Activated B cell treated with CpG ODN at 0.5 μM for 24 hours (primary cell): ENCODE data around the gene CMIP. TPM values are rescaled to one million over a fixed set of nuclear protein-coding genes. Genes with fewer than 3 reads are reported as not detected.

Source experiments
- ATAC-seq: fragments of 200-7000 bp; cut with Tn5 transposase; one replicate; pipeline ENCODE4 v1.10.0; 2021; ENCODE audit warnings: low read depth, mild to moderate bottlenecking, moderate library complexity
- CTCF ChIA-PET: fragments of 350-600 bp; sonication (Branson Sonifier 250); formaldehyde crosslinking; loops from one replicate; lab custom pipeline; 2021; ENCODE audit warnings: antibody characterized with exemption; lab: Charles Lee
- POLR2A ChIA-PET: fragments of 350-600 bp; sonication (Branson Sonifier 250); formaldehyde crosslinking; loops from one replicate; lab custom pipeline; 2021; ENCODE audit warnings: antibody characterized with exemption; lab: Charles Lee
- DNase-seq: peaks from one replicate; pipeline ENCODE4 v3.0.0; 2022
- H3K27ac Mint-ChIP-seq: one replicate; pipeline ENCODE4 v1.8.0; 2020; ENCODE audit warnings: mixed read lengths
- H3K27me3 Mint-ChIP-seq: one replicate; pipeline ENCODE4 v1.8.0; 2021; ENCODE audit warnings: mixed read lengths
- H3K36me3 Mint-ChIP-seq: one replicate; pipeline ENCODE4 v1.8.0; 2021; ENCODE audit warnings: low read depth, mixed read lengths
- H3K4me1 Mint-ChIP-seq: one replicate; pipeline ENCODE4 v1.8.0; 2021; ENCODE audit warnings: mixed read lengths
- H3K4me3 Mint-ChIP-seq: one replicate; pipeline ENCODE4 v1.8.0; 2020; ENCODE audit warnings: mild to moderate bottlenecking, mixed read lengths
- H3K9me3 Mint-ChIP-seq: one replicate; pipeline ENCODE4 v1.8.0; 2020; ENCODE audit warnings: mixed read lengths
- intact Hi-C: fragments of 100-400 bp; cut with micrococcal nuclease; formaldehyde crosslinking; loops from one replicate; pipeline ENCODE4 v1.15.1; 2024
- total RNA-seq: library from RNA; stranded (reverse); gene quantifications from 2 replicates; pipeline ENCODE4 v1.2.3, GENCODE V29; 2022
- TF ChIP-seq, protein P1 (sequence below): fragments of 200-600 bp; IDR thresholded peaks from one replicate; pipeline ENCODE4 v1.8.0; 2022; ENCODE audit warnings: antibody characterized with exemption, mild to moderate bottlenecking

The CMIP gene
- total RNA-seq, 1 donor from 2014 or later, result 76.3 TPM

DNA sequence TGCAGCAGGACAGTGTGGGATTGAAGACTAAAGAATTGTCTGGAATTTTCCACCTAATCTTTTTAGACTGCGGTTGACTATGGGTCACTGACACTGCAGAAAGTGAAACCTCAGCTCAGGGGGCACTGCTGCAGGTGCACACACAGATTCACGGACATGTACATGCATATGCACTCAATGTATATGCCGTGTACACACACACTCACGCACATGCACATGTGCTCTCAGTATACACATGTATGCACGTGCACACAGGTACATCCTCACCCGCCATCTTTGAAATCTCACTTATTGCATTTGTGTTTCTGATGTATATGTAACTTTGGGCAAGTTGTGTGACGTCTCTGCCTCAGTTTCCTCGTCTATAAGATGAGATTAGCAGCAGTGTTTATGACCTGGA is 27.3 kb downstream of the CMIP start:
- Mint-ChIP-seq H3K4me3 (no peak overlapping the region), H3K27ac (no peak overlapping the region), H3K9me3 (no peaks in the 10 kb centered on the region), H3K4me1 (peaks cover 88% of the 10 kb centered on the region), H3K27me3 (no peaks in the 10 kb centered on the region), H3K36me3 (peaks cover 28% of the 10 kb centered on the region)
- POLR2A ChIA-PET, result interaction anchor here (1.2 kb wide), 1 partner anchor 14 kb away, joined by 3 read pairs; no protein-coding TSS in a partner anchor
- DNase-seq (no peak), ATAC-seq (no peak)
- CTCF ChIA-PET, result no interaction called here
- intact Hi-C loops, result no loop called here
- TF ChIP-seq, protein P1, sequence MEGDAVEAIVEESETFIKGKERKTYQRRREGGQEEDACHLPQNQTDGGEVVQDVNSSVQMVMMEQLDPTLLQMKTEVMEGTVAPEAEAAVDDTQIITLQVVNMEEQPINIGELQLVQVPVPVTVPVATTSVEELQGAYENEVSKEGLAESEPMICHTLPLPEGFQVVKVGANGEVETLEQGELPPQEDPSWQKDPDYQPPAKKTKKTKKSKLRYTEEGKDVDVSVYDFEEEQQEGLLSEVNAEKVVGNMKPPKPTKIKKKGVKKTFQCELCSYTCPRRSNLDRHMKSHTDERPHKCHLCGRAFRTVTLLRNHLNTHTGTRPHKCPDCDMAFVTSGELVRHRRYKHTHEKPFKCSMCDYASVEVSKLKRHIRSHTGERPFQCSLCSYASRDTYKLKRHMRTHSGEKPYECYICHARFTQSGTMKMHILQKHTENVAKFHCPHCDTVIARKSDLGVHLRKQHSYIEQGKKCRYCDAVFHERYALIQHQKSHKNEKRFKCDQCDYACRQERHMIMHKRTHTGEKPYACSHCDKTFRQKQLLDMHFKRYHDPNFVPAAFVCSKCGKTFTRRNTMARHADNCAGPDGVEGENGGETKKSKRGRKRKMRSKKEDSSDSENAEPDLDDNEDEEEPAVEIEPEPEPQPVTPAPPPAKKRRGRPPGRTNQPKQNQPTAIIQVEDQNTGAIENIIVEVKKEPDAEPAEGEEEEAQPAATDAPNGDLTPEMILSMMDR, result no peak

- Mint-ChIP-seq H3K27me3 (no peaks in the 10 kb centered on the region), H3K4me1 (peaks cover 90% of the 10 kb centered on the region), H3K27ac (no peak overlapping the region), H3K9me3 (no peaks in the 10 kb centered on the region), H3K36me3 (peaks cover 30% of the 10 kb centered on the region), H3K4me3 (no peak overlapping the region)
- DNase-seq, result no peak
- ATAC-seq, result no peak
- intact Hi-C loops, result no loop called here
- CTCF ChIA-PET, result no interaction called here
- POLR2A ChIA-PET, result interaction anchor here (1.2 kb wide), 1 partner anchor 13 kb away, joined by 3 read pairs; no protein-coding TSS in a partner anchor
- TF ChIP-seq, protein P1, result no peak
Measured at GRCh38 chr16:81472391-81472790, 27.8 kb downstream of the CMIP start.

- ChIA-PET CTCF (no interaction called here), POLR2A (interaction anchor here (0.7 to 1.2 kb wide), 3 partner anchors 12 to 30 kb away, joined by 3 read pairs; no protein-coding TSS in a partner anchor)
- Mint-ChIP-seq H3K4me3 (no peak overlapping the region), H3K4me1 (peaks cover 93% of the 10 kb centered on the region), H3K9me3 (no peaks in the 10 kb centered on the region), H3K36me3 (peaks cover 30% of the 10 kb centered on the region), H3K27ac (no peak overlapping the region), H3K27me3 (no peaks in the 10 kb centered on the region)
- no peak for DNase-seq
- intact Hi-C loops, result no loop called here
- TF ChIP-seq, protein P1, result no peak
- no peak for ATAC-seq
Measured at GRCh38 chr16:81473066-81473488, 28.5 kb downstream of the CMIP start.

DNA sequence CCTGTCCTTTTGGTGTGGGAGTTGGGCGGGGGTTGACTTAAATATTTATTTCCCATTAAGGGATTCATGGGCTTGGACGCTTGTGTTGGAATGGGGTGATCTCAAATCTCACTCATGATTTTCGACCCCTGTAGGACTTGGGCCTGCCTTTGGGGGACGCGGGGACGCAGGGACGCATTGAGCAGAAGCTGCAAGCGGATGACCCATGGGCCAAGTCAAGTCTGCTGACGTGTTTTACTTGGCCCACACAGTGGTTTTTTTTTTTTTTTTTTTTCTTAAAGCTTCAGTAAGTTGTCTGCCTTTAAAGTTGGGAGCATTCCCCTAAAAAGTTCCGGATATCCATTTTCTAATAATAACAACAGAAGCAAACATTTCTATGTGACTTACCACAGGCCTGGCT is 28.9 kb downstream of the CMIP start:
- H3K4me3 Mint-ChIP-seq, result no peak overlapping the region
- no peak overlapping the region for H3K27ac Mint-ChIP-seq
- H3K9me3 Mint-ChIP-seq, result no peaks in the 10 kb centered on the region
- H3K27me3 Mint-ChIP-seq, result no peaks in the 10 kb centered on the region
- TF ChIP-seq, protein P1, result no peak
- ATAC-seq (no peak), DNase-seq (no peak)
- ChIA-PET CTCF (no interaction called here), POLR2A (interaction anchor here (0.6 to 0.8 kb wide), 3 partner anchors 28 to 43 kb away, joined by 3 read pairs; no protein-coding TSS in a partner anchor)
- peaks cover 93% of the 10 kb centered on the region for H3K4me1 Mint-ChIP-seq
- intact Hi-C loops, result no loop called here
- peaks cover 30% of the 10 kb centered on the region for H3K36me3 Mint-ChIP-seq

GRCh38 chr16:81473969-81474959 is 29.7 kb downstream of the CMIP start:
- DNase-seq (no peak), ATAC-seq (no peak)
- H3K9me3 Mint-ChIP-seq, result no peaks in the 10 kb centered on the region
- intact Hi-C loops, result no loop called here
- no peaks in the 10 kb centered on the region for H3K27me3 Mint-ChIP-seq
- TF ChIP-seq, protein P1, result no peak
- H3K27ac Mint-ChIP-seq, result no peak overlapping the region
- no peak overlapping the region for H3K4me3 Mint-ChIP-seq
- ChIA-PET POLR2A (interaction anchor here (0.6 to 0.8 kb wide), 3 partner anchors 27 to 44 kb away, joined by 3 read pairs; no protein-coding TSS in a partner anchor), CTCF (no interaction called here)
- H3K36me3 Mint-ChIP-seq, result peaks cover 30% of the 10 kb centered on the region
- H3K4me1 Mint-ChIP-seq, result peaks cover 93% of the 10 kb centered on the region
